GM12873 (cell line): ENCODE measurements around the gene WNK1.

ENCODE experiments used
- CTCF ChIP-seq: IDR thresholded peaks from 2 replicates; pipeline ENCODE4 v1.5.1; 2012; ENCODE audit warnings: low read depth, mild to moderate bottlenecking, moderate library complexity, low read length, control low read depth; ENCODE audit not compliant: insufficient read depth; ENCODE audit errors: missing control alignments

WNK1 gene

DNA sequence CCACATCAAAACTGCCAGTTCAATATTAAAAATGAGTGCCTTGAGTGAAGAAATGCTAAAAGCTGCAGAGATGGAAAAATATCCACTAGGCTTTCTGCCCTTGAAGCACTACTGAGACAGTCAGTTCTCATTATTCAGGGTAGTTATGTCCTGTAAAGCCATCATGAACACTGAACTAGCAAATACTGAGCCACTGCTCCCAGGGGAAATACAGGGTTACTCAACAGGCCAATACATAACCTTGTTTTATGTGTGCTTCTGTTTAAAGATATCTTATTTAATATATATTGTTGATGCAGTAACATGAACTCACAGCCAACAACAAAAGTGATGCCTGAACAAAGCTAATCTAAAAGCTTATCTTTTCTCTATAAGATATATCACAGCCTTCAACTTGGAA is 193.8 kb downstream of the WNK1 start:
- TF ChIP-seq CTCF: no peak

GRCh38 chr12:946631-947030 is 194.3 kb downstream of the WNK1 start:
- TF ChIP-seq CTCF: no peak

GRCh38 chr12:948238-948637 is 195.9 kb downstream of the WNK1 start:
- TF ChIP-seq CTCF: no peak

DNA sequence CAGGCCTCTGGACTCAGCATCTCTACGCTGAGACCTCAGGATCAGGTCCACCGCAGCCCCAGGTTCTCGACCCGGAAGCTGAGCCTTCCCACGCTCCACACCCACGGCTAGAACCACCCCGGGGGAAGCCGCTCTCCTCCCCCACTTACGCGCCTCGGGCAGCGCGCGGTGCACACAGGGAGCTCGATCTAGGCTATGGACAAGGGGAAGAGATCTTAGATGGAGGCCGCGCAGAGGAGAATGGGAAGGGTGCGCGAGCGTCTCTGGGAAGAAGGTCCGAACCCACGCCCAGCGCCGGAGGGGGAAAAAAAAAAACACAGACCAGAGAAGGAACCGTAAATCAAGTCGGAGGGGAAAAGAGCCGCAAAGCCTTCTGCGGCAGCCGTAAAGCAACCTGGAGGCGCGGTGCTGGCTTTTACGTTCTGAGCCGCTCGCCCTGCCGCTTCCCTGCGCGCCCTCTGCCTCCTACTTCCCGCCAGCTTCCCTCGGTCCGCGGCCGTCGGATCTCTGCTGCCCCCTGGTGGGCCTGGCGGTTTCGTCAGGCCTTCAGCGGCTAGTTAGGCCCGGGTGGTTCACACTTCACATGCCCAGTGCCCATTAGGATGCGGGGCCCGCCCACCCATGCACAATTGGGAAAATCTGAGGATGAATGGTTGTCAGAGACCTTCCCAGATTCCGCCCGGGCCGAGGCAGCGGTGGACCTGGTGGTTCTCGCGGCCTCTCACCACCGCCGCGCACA is 197.2 kb downstream of the WNK1 start, which contains the start of gene RAD52:
Gene RAD52, minus strand, starts transcription at position 242 of the 739 bp plus-strand sequence. CDS start 16,636 bp downstream, outside the sequence.
- TF ChIP-seq CTCF: peak; percentile 85

DNA sequence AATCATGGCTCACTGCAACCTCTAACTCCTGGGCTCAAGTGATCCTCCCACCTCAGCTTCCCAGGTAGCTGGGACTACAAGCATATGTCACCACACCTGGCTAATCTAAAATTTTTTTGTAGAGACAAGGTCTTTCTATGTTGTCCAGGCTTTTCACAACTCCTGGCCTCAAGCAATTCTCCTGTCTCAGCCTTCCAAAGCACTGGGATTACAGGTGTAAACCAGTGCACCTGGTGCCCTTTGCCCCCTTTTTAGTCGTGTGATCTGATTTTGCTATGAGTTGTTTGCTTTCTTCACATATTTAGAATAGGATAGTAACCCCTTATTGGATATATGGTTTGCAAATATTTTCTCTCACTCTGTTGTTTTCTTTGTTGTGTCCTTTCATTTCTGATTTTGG is 198.8 kb downstream of the WNK1 start:
- TF ChIP-seq CTCF: no peak

GRCh38 chr12:953776-954175 is 201.4 kb downstream of the WNK1 start:
- no peak for TF ChIP-seq CTCF

DNA sequence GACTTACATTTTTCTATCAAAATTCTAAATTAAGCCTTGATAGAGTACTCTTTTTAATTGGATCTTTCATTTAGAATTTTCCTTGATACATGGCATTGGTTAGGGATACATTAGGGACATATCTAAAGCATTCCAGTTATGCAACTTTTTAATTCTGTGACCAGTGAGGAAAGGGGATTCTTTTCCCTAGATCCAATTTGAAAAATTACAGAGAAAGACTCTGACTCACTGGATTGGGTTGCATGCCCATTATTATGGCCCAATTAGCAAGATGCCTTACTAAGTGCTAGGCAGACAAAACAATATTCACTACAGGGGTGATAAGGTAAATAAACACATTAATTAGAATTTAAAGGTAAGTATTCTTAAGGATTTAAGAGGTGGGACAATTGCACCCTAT is 202.4 kb downstream of the WNK1 start:
- no peak for TF ChIP-seq CTCF

DNA sequence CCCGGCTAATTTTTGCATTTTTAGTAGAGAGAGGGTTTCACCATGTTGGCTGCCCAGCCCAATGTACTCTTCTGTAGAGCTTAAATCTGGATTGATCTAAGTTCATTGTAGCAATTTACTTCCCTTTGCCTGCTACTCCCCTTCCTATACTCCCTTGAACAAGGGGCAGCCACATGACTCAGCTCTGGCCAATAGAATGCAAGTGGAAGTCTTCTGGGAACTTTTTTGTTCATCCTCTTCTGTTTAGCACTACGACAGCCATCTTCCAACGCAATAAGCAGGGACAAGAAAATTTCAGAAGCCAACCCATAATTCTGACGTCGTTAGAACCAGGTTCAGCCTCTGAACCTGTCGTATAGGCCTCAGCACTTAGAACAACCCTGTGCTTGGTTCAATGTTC is 203.6 kb downstream of the WNK1 start:
- no peak for TF ChIP-seq CTCF
